Epithelial cell of proximal tubule (primary cell): ENCODE measurements around the gene KRTAP4-2. TPM values are rescaled to one million over a fixed set of nuclear protein-coding genes. Genes with fewer than 3 reads are reported as not detected.
A peak's percentile ranks its signal among the peaks of the same experiment; 100 is the strongest.

Experiments used
- DNase-seq: peaks from one replicate; pipeline ENCODE4 v3.0.0-alpha.2; 2011; ENCODE audit warnings: low read depth
- H3K4me3 ChIP-seq: 2 replicates; pipeline ENCODE4 v1.5.1; 2011; ENCODE audit warnings: low read depth, mild to moderate bottlenecking, low read length
- total RNA-seq: library from RNA; depleted of rRNA; stranded (reverse); fragments of >200 nt; gene quantifications from 2 replicates; pipeline ENCODE4 v1.2.3, GENCODE V29; 2015
- TF ChIP-seq, protein P1 (sequence below): conservative IDR thresholded peaks from 2 replicates; pipeline ENCODE4 v1.5.1; 2012; ENCODE audit warnings: low read depth, mild to moderate bottlenecking, low read length

The KRTAP4-2 gene
- total RNA-seq, 1 donor from 2014 or later = not detected

DNA sequence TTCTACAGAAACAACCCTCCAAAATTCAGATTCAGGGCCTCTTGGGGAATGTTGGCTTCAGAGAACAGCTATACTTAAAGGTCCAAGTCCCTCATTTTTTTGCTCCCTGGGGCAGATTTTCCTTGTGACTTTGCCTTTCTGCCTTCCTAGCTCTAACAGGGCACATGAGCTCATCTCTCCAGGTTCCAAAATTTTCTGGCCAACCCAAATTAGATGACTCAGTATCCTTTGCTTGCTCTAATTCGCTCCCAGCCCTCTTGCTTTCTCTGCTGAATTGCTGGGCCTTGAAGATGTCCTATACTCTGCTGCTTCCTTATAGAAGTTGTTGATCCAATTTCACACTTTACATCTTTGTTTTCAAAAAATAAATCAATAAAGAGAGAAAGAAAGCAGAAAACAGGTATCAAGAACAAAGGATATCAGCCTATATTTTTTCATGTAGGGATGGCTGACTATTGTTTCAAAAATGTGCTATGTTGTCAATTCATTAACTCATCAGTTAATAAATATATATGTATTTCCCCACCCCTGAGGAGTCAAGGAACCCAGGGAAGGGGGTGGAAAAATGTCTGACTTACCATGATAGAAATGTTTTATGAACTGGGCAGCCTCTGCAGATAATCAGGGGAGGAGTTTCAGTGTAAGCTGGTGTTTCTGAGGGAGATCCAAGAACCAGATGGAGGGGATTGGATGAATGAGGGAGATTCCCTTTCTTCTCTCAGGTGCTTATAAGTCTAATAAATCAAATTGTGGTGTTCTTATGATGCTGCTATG, 1.0 kb upstream of the KRTAP4-2 start:
- TF ChIP-seq, protein P1, sequence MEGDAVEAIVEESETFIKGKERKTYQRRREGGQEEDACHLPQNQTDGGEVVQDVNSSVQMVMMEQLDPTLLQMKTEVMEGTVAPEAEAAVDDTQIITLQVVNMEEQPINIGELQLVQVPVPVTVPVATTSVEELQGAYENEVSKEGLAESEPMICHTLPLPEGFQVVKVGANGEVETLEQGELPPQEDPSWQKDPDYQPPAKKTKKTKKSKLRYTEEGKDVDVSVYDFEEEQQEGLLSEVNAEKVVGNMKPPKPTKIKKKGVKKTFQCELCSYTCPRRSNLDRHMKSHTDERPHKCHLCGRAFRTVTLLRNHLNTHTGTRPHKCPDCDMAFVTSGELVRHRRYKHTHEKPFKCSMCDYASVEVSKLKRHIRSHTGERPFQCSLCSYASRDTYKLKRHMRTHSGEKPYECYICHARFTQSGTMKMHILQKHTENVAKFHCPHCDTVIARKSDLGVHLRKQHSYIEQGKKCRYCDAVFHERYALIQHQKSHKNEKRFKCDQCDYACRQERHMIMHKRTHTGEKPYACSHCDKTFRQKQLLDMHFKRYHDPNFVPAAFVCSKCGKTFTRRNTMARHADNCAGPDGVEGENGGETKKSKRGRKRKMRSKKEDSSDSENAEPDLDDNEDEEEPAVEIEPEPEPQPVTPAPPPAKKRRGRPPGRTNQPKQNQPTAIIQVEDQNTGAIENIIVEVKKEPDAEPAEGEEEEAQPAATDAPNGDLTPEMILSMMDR = no peak
- H3K4me3 ChIP-seq = no peak overlapping the region
- DNase-seq = peak; percentile 4

DNA sequence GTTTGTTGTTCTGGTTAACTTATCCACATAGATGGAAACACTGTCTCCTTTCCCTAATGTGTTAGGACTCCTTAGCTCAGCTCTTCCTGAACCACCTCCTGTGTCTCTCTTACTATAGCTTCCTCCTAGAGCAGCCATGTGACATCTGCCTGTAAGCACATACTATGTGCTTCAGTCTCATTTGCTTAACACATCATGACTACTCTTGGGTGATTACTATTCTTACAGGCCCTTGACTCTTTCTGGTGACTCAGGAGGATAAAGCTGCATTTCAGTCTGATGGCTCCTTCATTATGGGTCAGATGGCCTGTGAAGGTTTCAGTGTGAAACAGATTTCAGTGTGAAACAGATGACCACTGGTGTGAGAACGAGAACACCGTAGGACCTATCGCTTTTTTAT, 320 bp upstream of the KRTAP4-2 start:
- H3K4me3 ChIP-seq = no peak overlapping the region
- peak; percentile 63 for DNase-seq
- TF ChIP-seq, protein P1 = no peak

DNA sequence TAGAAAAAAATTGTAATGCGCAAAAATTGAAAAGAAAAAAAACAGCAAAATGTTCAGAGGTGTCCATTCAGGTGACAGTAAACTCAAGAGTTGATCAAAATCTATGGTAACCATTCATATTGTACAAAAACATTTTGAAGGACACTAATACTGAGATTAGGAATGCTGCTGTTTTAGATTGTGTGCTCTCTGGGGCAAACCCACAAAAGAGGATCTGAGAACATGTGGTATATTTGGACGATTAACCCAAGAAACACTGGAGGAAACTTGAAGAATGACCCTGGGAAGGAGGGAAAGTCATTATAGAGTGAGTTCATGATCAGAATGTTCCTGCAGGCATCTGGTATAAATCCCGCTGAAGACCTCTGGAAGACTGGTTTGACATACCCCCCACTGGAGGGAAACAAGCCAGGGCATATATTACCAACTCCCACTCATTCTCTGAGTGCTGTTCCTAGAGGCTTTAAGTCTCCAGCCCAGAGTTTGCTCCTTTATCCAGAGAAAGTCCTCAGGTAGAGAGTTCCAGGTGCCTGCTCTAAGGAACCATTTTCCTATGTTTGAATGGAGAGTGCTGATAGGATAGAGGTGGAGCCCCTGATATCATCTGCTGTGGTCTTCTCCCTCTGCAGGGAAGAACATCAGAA, 1.2 kb downstream of the KRTAP4-2 start:
- no peak overlapping the region for H3K4me3 ChIP-seq
- TF ChIP-seq, protein P1 = no peak
- DNase-seq = no peak

DNA sequence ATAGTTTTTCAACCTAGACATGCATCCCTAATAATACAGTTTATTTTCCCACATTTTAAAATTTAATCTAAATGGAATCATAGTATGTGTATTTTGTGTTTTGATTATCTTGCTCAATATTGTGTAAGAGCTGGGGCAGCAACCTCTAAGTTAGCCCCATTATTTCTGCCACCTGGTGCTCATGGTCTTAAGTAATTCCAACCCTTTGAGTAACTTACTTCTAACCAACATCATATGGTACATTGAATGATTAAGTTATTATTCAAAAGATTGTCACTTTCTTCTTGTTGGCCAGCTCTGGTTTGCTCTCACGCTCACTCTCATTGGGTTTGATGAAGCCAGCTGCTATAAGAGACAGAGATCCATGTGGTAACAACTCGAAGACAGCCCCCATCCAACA, 6.1 kb downstream of the KRTAP4-2 start:
- H3K4me3 ChIP-seq = no peak overlapping the region
- DNase-seq = no peak
- TF ChIP-seq, protein P1 = no peak

DNA sequence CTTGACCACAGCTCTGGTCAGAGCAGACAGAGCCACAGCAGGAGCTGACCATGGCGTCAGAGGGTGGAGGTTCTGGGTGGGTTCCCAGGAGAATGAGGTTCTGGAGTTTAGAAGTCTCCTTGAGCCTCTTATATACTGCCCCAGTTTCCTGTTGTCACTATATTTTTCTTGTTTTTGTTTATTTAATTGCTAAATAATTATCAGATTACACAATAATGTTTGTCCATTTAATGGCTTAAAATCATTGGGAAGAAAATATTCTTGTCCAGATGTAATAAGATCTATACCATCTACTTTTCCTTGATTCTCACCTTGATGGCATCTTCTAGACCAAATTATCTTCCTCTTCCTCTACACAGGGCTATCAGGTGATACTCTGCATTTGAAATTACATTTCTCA, 9.9 kb downstream of the KRTAP4-2 start, which contains the start of gene KRTAP4-3:
KRTAP4-3 (minus strand) TSS at position 101 of the 400 bp plus-strand sequence; CDS start at position 52, 49 bp downstream.
- H3K4me3 ChIP-seq = no peak within 1 kb of the TSS
- TF ChIP-seq, protein P1 = no peak
- DNase-seq = no peak

DNA sequence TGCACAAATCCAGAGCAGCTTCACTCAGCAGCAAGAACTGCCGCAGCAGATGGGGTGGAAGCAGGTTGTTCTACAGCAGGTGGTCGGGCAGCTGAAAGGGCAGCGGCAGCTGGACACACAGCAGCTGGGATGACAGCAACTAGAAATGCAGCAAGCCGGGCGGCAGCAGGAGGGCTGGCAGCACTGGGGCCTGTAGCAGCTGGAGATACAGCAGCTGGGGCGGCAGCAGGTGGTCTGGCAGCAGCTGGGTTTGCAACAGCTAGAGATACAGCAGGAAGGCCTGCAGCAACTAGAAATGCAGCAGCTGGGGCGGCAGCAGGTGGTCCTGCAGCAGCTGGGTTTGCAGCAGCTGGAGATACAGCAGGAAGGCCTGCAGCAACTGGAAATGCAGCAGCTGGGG, 10.5 kb downstream of the KRTAP4-2 start:
- TF ChIP-seq, protein P1 = no peak
- no peak overlapping the region for H3K4me3 ChIP-seq
- DNase-seq = no peak

DNA sequence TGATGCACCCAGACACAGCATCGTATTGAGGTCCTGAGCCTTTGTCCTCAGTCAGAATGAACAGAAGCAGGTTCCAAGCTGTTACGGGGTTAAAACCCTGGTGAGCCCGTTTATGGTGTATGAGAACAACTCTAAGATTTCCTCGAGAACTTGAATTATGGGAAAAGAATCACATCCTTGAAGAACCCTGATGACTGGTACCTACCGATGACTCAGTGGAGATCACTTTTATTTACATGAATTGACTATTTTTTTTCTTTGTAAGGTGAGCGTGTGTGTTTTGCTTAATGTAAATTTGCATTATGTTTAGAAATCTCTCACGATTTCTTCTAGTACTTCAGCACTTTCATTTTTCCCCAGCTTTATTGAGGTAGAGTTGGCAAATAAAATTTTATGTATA, 14.2 kb downstream of the KRTAP4-2 start:
- no peak overlapping the region for H3K4me3 ChIP-seq
- DNase-seq = no peak
- TF ChIP-seq, protein P1 = no peak
